ENCODE results near the gene APOC4.
"Not testable (repeated sequence)": the region's sequence is repeated elsewhere in the genome, so short reads cannot be mapped to it uniquely, and the experiment has no call there.

APOC4 gene

GRCh38 chr19:44942067-44942571, at the start of gene APOC4:
TSS of gene APOC4 (plus strand) at chr19:44942237. CDS start at chr19:44942278, 41 bp downstream.
- DNase-seq (ENCODE audit: low read depth), result no peak

DNA sequence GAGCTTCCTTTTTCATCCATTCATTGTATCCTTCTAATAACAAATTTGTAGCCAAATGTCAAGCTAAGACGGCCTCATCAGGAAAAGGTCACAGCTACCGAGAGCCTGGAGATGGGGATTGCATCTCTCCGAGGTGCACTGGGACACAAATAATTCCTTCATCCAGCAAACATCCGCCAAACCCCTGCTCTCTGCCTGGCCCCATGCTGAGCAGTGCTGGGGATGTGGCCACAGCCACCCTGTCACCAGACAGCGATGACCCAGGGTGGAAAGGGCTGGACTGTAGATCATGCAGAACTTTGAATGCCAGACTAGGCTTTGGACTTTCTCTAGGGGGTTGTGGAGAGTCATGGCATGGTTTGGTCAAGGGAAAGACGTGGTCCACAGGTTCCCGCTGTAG, 49.1 kb upstream of the APOC4 start:
- no peak for DNase-seq (ENCODE audit: low read depth)

DNA sequence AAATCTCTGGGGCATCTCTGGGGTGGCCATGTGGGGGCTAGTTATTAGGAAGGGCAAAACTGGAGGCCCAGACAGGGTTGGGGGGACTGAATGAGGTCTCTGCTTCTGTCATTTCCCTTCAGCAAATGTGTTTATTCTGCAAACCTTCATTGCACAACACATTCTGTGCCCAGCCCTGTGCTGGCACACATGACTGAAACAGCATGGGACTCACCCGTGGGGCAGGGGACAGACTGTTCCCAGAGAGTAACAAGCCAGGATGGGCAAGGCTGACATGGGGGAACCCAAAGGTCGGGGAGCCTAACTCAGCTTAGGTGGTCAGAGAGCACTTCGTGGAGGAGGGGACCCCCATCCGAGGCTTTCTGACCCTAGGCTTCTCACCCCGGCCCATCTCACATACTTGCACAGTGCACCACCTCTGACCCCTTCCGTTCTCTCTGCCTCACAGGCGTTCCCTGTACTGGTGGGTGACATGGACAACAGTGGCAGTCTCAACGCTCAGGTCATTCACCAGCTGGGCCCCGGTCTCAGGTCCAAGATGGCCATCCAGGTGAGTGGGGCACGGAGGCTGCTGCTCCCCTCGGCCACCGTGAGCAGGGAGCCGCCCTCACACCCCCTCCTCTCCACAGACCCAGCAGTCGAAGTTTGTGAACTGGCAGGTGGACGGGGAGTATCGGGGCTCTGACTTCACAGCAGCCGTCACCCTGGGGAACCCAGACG, 48.5 kb upstream of the APOC4 start:
- no peak for DNase-seq (ENCODE audit: low read depth)

DNA sequence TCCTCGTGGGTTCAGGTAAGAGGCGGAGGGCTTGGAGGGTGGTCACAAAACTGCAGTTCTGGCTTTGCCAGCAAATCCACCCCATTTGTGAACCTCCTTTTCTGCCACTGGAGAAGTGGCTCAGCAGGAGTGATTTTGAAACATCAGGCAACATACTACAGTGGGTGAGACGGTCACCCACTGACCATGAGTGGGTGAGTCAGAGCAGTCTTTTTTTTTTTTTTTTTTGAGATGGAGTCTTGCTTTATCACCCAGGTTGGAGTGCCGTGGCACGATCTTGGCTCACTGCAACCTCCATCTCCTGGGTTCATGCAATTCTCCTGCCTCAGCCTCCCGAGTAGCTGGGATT, 48.0 kb upstream of the APOC4 start:
- no peak for DNase-seq (ENCODE audit: low read depth)

DNA sequence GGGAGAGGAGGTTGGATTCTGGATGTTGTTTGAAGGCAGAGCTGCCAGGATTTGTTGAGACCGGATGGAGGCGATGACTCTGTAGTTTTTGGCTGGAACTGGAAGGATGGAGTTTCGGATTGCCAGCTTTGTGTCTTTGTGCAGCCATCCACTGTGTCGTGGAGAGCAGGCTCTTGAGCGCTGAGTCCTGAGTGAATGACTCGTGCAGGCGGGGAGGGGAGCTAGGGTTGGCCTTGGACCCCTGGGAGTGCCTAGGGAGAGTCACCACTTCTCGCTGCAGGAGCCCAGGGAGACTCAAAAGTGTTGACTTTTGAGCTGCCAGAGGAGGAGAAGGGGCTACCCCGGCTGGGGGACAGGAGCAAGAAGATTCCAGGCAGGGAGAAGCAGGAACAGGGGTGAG, 47.1 kb upstream of the APOC4 start:
- no peak for DNase-seq (ENCODE audit: low read depth)

- no peak for DNase-seq (ENCODE audit: low read depth)
These were observed 44.2 kb upstream of the APOC4 start for GRCh38 chr19:44897835-44898234.

DNA sequence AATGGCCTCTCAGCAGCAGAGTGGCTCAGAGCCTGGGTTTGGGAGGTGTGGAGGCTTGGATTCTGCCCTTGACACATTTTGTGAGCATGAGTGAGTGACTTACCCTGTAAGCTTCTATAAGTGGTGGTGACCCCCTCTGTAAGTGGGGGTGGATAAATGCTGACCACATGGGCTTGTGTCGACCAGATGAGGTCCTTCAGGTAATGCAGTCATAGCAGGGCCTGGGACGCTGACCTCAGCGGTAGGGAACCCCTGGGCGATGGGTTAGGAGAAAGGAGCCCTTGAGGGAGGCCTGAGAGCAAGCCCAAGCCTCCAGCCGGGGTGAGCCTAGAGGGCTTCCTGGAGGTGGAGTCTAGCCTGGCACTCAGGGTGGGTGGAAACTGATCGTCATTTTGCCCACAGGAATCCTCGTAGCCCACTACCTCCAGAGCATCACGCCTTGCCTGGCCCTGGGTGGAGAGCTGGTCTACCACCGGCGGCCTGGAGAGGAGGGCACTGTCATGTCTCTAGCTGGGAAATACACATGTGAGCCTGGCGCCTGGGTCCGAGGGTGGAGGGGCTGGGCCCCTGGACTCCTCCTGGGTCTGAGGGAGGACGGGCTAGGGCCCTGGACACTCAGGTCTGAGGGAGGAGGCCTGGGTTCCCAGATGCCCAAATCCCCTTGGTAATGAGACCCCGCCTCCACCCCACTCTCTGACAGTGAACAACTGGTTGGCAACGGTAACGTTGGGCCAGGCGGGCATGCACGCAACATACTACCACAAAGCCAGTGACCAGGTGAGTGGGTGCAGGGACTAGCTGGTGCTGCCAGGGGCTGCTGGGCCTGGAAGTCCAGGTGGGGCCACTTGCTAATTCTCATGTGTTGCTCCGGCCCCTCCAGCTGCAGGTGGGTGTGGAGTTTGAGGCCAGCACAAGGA, 41.5 kb upstream of the APOC4 start:
- DNase-seq (ENCODE audit: low read depth), result no peak

DNA sequence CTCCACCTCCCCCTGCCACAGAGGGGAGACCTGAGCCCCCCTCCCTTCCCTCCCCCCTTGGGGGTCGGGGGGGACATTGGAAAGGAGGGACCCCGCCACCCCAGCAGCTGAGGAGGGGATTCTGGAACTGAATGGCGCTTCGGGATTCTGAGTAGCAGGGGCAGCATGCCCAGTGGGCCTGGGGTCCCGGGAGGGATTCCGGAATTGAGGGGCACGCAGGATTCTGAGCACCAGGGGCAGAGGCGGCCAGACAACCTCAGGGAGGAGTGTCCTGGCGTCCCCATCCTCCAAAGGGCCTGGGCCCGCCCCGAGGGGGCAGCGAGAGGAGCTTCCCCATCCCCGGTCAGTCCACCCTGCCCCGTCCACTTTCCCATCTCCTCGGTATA, 38.8 kb upstream of the APOC4 start:
- DNase-seq (ENCODE audit: low read depth), result no peak

DNA sequence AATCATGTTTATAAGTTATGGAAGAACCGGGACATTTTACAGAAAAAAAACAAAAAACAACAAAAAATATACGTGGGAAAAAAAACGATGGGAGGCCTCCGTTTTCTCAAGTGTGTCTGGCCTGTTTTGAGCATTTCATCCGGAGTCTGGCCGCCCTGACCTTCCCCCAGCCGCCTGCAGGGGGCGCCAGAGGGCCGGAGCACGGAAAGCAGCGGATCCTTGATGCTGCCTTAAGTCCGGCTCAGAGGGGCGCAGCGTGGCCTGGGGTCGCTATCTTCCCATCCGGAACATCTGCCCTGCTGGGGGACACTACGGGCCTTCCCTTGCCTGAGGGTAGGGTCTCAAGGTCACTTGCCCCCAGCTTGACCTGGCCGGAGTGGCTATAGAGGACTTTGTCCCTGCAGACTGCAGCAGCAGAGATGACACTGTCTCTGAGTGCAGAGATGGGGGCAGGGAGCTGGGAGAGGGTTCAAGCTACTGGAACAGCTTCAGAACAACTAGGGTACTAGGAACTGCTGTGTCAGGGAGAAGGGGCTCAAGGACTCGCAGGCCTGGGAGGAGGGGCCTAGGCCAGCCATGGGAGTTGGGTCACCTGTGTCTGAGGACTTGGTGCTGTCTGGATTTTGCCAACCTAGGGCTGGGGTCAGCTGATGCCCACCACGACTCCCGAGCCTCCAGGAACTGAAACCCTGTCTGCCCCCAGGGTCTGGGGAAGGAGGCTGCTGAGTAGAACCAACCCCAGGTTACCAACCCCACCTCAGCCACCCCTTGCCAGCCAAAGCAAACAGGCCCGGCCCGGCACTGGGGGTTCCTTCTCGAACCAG, 38.2 kb upstream of the APOC4 start:
- DNase-seq (ENCODE audit: low read depth), result no peak

DNA sequence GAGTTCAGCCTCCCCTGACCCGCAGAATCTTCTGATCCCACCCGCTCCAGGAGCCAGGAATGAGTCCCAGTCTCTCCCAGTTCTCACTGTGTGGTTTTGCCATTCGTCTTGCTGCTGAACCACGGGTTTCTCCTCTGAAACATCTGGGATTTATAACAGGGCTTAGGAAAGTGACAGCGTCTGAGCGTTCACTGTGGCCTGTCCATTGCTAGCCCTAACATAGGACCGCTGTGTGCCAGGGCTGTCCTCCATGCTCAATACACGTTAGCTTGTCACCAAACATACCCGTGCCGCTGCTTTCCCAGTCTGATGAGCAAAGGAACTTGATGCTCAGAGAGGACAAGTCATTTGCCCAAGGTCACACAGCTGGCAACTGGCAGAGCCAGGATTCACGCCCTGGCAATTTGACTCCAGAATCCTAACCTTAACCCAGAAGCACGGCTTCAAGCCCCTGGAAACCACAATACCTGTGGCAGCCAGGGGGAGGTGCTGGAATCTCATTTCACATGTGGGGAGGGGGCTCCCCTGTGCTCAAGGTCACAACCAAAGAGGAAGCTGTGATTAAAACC, 37.5 kb upstream of the APOC4 start:
- DNase-seq (ENCODE audit: low read depth), result no peak

DNA sequence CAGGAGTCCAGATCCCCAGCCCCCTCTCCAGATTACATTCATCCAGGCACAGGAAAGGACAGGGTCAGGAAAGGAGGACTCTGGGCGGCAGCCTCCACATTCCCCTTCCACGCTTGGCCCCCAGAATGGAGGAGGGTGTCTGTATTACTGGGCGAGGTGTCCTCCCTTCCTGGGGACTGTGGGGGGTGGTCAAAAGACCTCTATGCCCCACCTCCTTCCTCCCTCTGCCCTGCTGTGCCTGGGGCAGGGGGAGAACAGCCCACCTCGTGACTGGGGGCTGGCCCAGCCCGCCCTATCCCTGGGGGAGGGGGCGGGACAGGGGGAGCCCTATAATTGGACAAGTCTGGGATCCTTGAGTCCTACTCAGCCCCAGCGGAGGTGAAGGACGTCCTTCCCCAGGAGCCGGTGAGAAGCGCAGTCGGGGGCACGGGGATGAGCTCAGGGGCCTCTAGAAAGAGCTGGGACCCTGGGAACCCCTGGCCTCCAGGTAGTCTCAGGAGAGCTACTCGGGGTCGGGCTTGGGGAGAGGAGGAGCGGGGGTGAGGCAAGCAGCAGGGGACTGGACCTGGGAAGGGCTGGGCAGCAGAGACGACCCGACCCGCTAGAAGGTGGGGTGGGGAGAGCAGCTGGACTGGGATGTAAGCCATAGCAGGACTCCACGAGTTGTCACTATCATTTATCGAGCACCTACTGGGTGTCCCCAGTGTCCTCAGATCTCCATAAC, 36.4 kb upstream of the APOC4 start, which contains the start of gene APOE:
TSS of gene APOE (plus strand) at position 360 of the 724 bp plus-strand sequence. CDS start 829 bp downstream, outside the sequence.
- DNase-seq (ENCODE audit: low read depth), result no peak

- no peak for DNase-seq (ENCODE audit: low read depth)
These were observed 34.4 kb upstream of the APOC4 start for GRCh38 chr19:44907613-44908012.

GRCh38 chr19:44908074-44908835, 33.8 kb upstream of the APOC4 start:
- DNase-seq (ENCODE audit: low read depth), result no peak

- no peak for DNase-seq (ENCODE audit: low read depth)
These were observed 33.2 kb upstream of the APOC4 start for GRCh38 chr19:44908836-44909261.

GRCh38 chr19:44909775-44910174, 32.3 kb upstream of the APOC4 start:
- no peak for DNase-seq (ENCODE audit: low read depth)

- not testable (repeated sequence) for DNase-seq (ENCODE audit: low read depth)
These were observed 30.1 kb upstream of the APOC4 start for GRCh38 chr19:44911896-44912295.

- DNase-seq (ENCODE audit: low read depth), result no peak
These were observed 29.2 kb upstream of the APOC4 start for GRCh38 chr19:44912854-44913253.

DNA sequence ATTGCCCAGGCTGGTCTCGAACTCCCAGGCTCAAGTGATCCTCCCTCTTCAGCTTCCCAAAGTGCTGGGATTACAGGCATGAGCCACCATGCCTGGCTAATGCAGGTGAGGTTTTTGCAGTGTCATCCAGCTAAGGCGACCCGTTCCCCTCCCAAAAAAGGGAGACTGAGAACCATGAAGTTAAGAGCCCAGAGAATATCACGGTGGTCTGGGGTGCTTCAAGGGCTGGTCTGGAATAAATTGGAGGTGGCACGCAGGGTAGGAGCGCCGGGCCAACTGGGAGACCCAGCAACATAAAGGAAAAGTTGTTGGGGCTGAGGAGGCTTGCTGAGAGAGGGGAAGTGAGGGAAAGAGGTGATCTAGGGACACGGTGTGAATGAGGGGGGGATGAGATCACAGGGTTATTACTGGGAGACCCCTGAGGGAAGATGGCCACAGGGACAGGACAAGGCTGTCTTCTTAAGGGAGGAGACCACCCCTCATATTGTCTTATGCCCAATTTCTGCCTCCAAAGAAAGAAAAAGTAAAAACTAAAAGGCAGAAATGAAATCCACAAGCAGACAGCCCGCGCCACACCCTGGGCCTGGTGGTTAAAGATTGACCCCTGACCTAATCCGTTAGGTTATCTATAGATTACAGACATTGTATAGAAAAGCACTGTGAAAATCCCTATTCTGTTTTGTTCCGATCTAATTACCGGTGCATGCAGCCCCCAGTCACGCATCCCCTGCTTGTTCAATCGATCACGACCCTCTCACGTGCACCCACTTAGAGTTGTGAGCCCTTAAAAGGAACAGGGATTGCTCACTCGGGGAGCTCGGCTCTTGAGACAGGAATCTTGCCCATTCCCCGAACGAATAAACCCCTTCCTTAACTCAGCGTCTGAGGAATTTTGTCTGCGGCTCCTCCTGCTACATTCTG, 28.3 kb upstream of the APOC4 start:
- DNase-seq (ENCODE audit: low read depth), result not testable (repeated sequence)
